Endodermal cell (in vitro differentiated cells): ENCODE results near the gene MAPK1IP1L. TPM values are rescaled to one million over a fixed set of nuclear protein-coding genes. Genes with fewer than 3 reads are reported as not detected.

Experiments used
- DNase-seq: peaks from one replicate; pipeline ENCODE4 v3.0.0-alpha.2; 2017
- H3K27ac ChIP-seq: 2 replicates; pipeline ENCODE4 v1.5.1; 2013; ENCODE audit warnings: mild to moderate bottlenecking, low read depth, low read length, moderate library complexity
- H3K27me3 ChIP-seq: 2 replicates; pipeline ENCODE4 v1.6.1; 2013; ENCODE audit warnings: mild to moderate bottlenecking, low read length, moderate library complexity; ENCODE audit not compliant: insufficient read depth, control insufficient read depth, poor library complexity, severe bottlenecking
- H3K36me3 ChIP-seq: 2 replicates; pipeline ENCODE4 v1.7.0; 2013; ENCODE audit warnings: mild to moderate bottlenecking, low read length, moderate library complexity; ENCODE audit not compliant: control insufficient read depth, insufficient read depth
- H3K4me1 ChIP-seq: one replicate; pipeline ENCODE4 v1.7.0; 2013; ENCODE audit warnings: low read length; ENCODE audit not compliant: control insufficient read depth, insufficient read depth
- H3K4me3 ChIP-seq: 2 replicates; pipeline ENCODE4 v1.5.1; 2013; ENCODE audit warnings: mild to moderate bottlenecking, low read length, moderate library complexity
- H3K9ac ChIP-seq: 2 replicates; pipeline ENCODE4 v1.6.1; 2013; ENCODE audit warnings: mild to moderate bottlenecking, low read length, moderate library complexity; ENCODE audit not compliant: poor library complexity, severe bottlenecking; ENCODE audit errors: extremely low read depth
- H3K9me3 ChIP-seq: 2 replicates; pipeline ENCODE4 v1.6.1; 2013; ENCODE audit warnings: mild to moderate bottlenecking, low read length, moderate library complexity; ENCODE audit not compliant: control insufficient read depth
- H3K27ac Mint-ChIP-seq: 2 replicates; pipeline ENCODE4 v1.8.0; 2020; ENCODE audit warnings: mixed read lengths
- H3K27me3 Mint-ChIP-seq: 2 replicates; pipeline ENCODE4 v1.8.0; 2021; ENCODE audit warnings: mild to moderate bottlenecking, mixed read lengths; ENCODE audit not compliant: insufficient read depth
- H3K36me3 Mint-ChIP-seq: 2 replicates; pipeline ENCODE4 v1.8.0; 2020; ENCODE audit warnings: low read depth, mixed read lengths
- H3K4me1 Mint-ChIP-seq: 2 replicates; pipeline ENCODE4 v1.8.0; 2020; ENCODE audit warnings: mixed read lengths
- H3K4me3 Mint-ChIP-seq: 2 replicates; pipeline ENCODE4 v1.8.0; 2020; ENCODE audit warnings: mild to moderate bottlenecking, moderate library complexity, mixed read lengths
- H3K9me3 Mint-ChIP-seq: 2 replicates; pipeline ENCODE4 v1.8.0; 2020; ENCODE audit warnings: mild to moderate bottlenecking, mixed read lengths
- CTCF ChIP-seq: fragments of 200-600 bp; sonication (generic); conservative IDR thresholded peaks from 2 replicates; pipeline ENCODE4 v1.5.0; 2021; ENCODE audit warnings: antibody characterized with exemption, mild to moderate bottlenecking
- WGBS, 2 experiments: methylation state at CpG; one replicate each; pipeline versions ENCODE4 v1.1.5 to v1.1.7; 2013; ENCODE audit warnings: missing lambda C conversion rate in 2 of 2, mixed read lengths in 1 of 2; ENCODE audit not compliant: insufficient coverage in 1 of 2, insufficient read length in 1 of 2; 5-methylcytosine and 5-hydroxymethylcytosine counted together
- total RNA-seq, 2 donors: library from RNA; stranded (reverse); fragmentation: NEBNext Ultra II Directional in 1 of 2; extraction: Animal tissue kit (Norgen Biotek cat#: 25700) in 1 of 2; gene quantifications; 2 replicates in 1 of 2; 3 replicates in 1 of 2; pipeline ENCODE4 v1.2.1, GENCODE V29; 2021

MAPK1IP1L gene
- total RNA-seq, 2 donors from 2014 or later: 122 to 153 TPM

GRCh38 chr14:55045087-55045486 is 6.4 kb upstream of the MAPK1IP1L start:
- H3K4me3 ChIP-seq: no peak overlapping the region
- DNase-seq: no peak
- no peaks in the 10 kb centered on the region for H3K27me3 ChIP-seq
- Mint-ChIP-seq H3K4me1 (peaks cover 5% of the 10 kb centered on the region), H3K4me3 (no peak overlapping the region), H3K27me3 (peaks cover 43% of the 10 kb centered on the region), H3K27ac (no peak overlapping the region), H3K36me3 (peaks cover 24% of the 10 kb centered on the region), H3K9me3 (no peaks in the 10 kb centered on the region)
- no peak for TF ChIP-seq CTCF
- H3K36me3 ChIP-seq: peaks cover 30% of the 10 kb centered on the region
- H3K4me1 ChIP-seq: no peaks in the 10 kb centered on the region
- H3K9ac ChIP-seq: no peak overlapping the region
- H3K9me3 ChIP-seq: no peaks in the 10 kb centered on the region
- H3K27ac ChIP-seq: no peak overlapping the region

GRCh38 chr14:55047301-55048053 is 4.0 kb upstream of the MAPK1IP1L start:
- Histone ChIP-seq H3K27ac (no peak overlapping the region), H3K4me1 (no peaks in the 10 kb centered on the region), H3K36me3 (peaks cover 30% of the 10 kb centered on the region), H3K27me3 (no peaks in the 10 kb centered on the region), H3K4me3 (no peak overlapping the region), H3K9me3 (no peaks in the 10 kb centered on the region), H3K9ac (no peak overlapping the region)
- H3K9me3 Mint-ChIP-seq: no peaks in the 10 kb centered on the region
- peaks cover 16% of the 10 kb centered on the region for H3K36me3 Mint-ChIP-seq
- no peak overlapping the region for H3K27ac Mint-ChIP-seq
- WGBS, 2 experiments: 93 to 96% methylated on average over 5 of the region's 5 CpGs
- TF ChIP-seq CTCF: no peak
- no peak for DNase-seq
- no peak overlapping the region for H3K4me3 Mint-ChIP-seq
- H3K27me3 Mint-ChIP-seq: peaks cover 20% of the 10 kb centered on the region
- H3K4me1 Mint-ChIP-seq: peaks cover 6% of the 10 kb centered on the region

- no peak overlapping the region for H3K27ac Mint-ChIP-seq
- Histone ChIP-seq H3K9me3 (no peaks in the 10 kb centered on the region), H3K36me3 (peaks cover 29% of the 10 kb centered on the region), H3K4me1 (peaks cover 5% of the 10 kb centered on the region), H3K4me3 (no peak overlapping the region), H3K27me3 (no peaks in the 10 kb centered on the region), H3K27ac (no peak overlapping the region), H3K9ac (no peak overlapping the region)
- H3K4me1 Mint-ChIP-seq: peaks cover 17% of the 10 kb centered on the region
- H3K36me3 Mint-ChIP-seq: peaks cover 12% of the 10 kb centered on the region
- 90 to 100% methylated on average over 2 of the region's 2 CpGs for WGBS, 2 experiments
- no peak for DNase-seq
- peaks cover 6% of the 10 kb centered on the region for H3K27me3 Mint-ChIP-seq
- no peaks in the 10 kb centered on the region for H3K9me3 Mint-ChIP-seq
- no peak overlapping the region for H3K4me3 Mint-ChIP-seq
- no peak for TF ChIP-seq CTCF
Observed at GRCh38 chr14:55048900-55049436, 2.5 kb upstream of the MAPK1IP1L start.
